DMS79 treated with DMSO at 0.1 percent for 48 hours (cell line): ENCODE data around the gene SNUPN.

Experiments used
- DNase-seq: peaks from one replicate; lab custom pipeline; 2025; lab: John Stamatoyannopoulos, UW

Gene SNUPN

GRCh38 chr15:75654201-75654907, 28.8 kb upstream of the SNUPN start:
- no peak for DNase-seq

GRCh38 chr15:75653347-75653913, 27.9 kb upstream of the SNUPN start:
- no peak for DNase-seq

GRCh38 chr15:75651810-75652543, 26.5 kb upstream of the SNUPN start:
- no peak for DNase-seq

GRCh38 chr15:75650908-75651809, 25.6 kb upstream of the SNUPN start:
- no peak for DNase-seq

GRCh38 chr15:75649848-75650247, 24.3 kb upstream of the SNUPN start:
- DNase-seq: no peak

GRCh38 chr15:75649045-75649761, 23.7 kb upstream of the SNUPN start:
- DNase-seq: no peak

- no peak for DNase-seq
Observed at GRCh38 chr15:75648156-75649000, 22.9 kb upstream of the SNUPN start.

GRCh38 chr15:75647370-75648155, 22.0 kb upstream of the SNUPN start, which contains the start of gene SNX33:
Gene SNX33 (plus strand): TSS chr15:75647912. CDS start chr15:75649103, 1,191 bp downstream.
- DNase-seq: no peak

GRCh38 chr15:75646944-75647364, 21.4 kb upstream of the SNUPN start:
- DNase-seq: peak; percentile 6

- no peak for DNase-seq
Observed at GRCh38 chr15:75646112-75646943, 20.8 kb upstream of the SNUPN start.

- no peak for DNase-seq
Observed at GRCh38 chr15:75644376-75644775, 18.9 kb upstream of the SNUPN start.

GRCh38 chr15:75641603-75642002, 16.1 kb upstream of the SNUPN start:
- no peak for DNase-seq

- no peak for DNase-seq
Observed at GRCh38 chr15:75641179-75641503, 15.6 kb upstream of the SNUPN start.

GRCh38 chr15:75640483-75641178, 15.1 kb upstream of the SNUPN start:
- peak; percentile 33 for DNase-seq

- peak; percentile 83 for DNase-seq
Observed at GRCh38 chr15:75639709-75640482, 14.4 kb upstream of the SNUPN start, which contains the start of gene IMP3. Gene IMP3 (minus strand): TSS chr15:75640224. CDS start chr15:75640168, 56 bp downstream.

- DNase-seq: no peak
Observed at GRCh38 chr15:75639191-75639708, 13.7 kb upstream of the SNUPN start.
